ENCODE data around the gene AMPD3.

- no peak for TF ChIP-seq TAF1 (CRISPR knock-in tag; IDR thresholded peaks at IDR 0.05)
- TF ChIP-seq ZNF274 (CRISPR knock-in tag; IDR thresholded peaks at IDR 0.05) = no peak
- TF ChIP-seq ARID5B (CRISPR knock-in tag; IDR thresholded peaks at IDR 0.05) = no peak
- TF ChIP-seq FOXK1 (CRISPR knock-in tag; IDR thresholded peaks at IDR 0.05; ENCODE audit: borderline replicate concordance, low read depth) = no peak
- no peak for TF ChIP-seq ZFP36L1 (CRISPR knock-in tag; IDR thresholded peaks at IDR 0.05)
- TF ChIP-seq CTCF (CRISPR knock-in tag; IDR thresholded peaks at IDR 0.05) = no peak
- no peak for TF ChIP-seq TEAD2 (CRISPR knock-in tag; IDR thresholded peaks at IDR 0.05)
- no peak for TF ChIP-seq NAIF1 (CRISPR knock-in tag; IDR thresholded peaks at IDR 0.05; ENCODE audit: borderline replicate concordance)
- TF ChIP-seq EZH2 (conservative IDR thresholded peaks at IDR 0.05; ENCODE audit: low read depth, low read length) = no peak
- no peak for TF ChIP-seq ZBTB21 (CRISPR knock-in tag; IDR thresholded peaks at IDR 0.05)
These were observed 69.4 kb downstream of the AMPD3 start for GRCh38 chr11:10524471-10524870.

All from HepG2 (cell line).